DND-41 (cell line): ENCODE results near the gene OR4N5.
"Not testable (repeated sequence)": the region's sequence is repeated elsewhere in the genome, so short reads cannot be mapped to it uniquely, and the experiment has no call there.

Experiments used
- EZH2 ChIP-seq: IDR thresholded peaks from 3 replicates; pipeline ENCODE4 v1.6.1; 2012; ENCODE audit warnings: borderline replicate concordance, low read depth, mild to moderate bottlenecking, moderate library complexity, low read length, inconsistent platforms; ENCODE audit not compliant: severe bottlenecking
- TF ChIP-seq, protein P1 (sequence below): IDR thresholded peaks from 2 replicates; pipeline ENCODE4 v1.5.1; 2012; ENCODE audit warnings: borderline replicate concordance, low read length, moderate library complexity, mild to moderate bottlenecking; ENCODE audit not compliant: poor library complexity, severe bottlenecking; ENCODE audit errors: extremely low read depth

DNA sequence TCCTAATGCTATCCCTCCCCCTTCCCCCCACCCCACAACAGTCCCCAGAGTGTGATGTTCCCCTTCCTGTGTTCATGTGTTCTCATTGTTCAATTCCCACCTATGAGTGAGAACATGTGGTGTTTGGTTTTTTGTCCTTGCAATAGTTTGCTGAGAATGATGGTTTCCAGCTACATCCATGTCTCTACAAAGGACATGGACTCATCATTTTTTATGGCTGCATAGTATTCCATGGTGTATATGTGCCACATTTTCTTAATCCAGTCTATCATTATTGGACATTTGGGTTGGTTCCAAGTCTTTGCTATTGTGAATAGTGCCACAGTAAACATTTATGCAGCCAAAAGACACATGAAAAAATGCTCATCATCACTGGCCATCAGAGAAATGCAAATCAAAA is 35.6 kb downstream of the OR4N5 start:
- TF ChIP-seq, protein P1, sequence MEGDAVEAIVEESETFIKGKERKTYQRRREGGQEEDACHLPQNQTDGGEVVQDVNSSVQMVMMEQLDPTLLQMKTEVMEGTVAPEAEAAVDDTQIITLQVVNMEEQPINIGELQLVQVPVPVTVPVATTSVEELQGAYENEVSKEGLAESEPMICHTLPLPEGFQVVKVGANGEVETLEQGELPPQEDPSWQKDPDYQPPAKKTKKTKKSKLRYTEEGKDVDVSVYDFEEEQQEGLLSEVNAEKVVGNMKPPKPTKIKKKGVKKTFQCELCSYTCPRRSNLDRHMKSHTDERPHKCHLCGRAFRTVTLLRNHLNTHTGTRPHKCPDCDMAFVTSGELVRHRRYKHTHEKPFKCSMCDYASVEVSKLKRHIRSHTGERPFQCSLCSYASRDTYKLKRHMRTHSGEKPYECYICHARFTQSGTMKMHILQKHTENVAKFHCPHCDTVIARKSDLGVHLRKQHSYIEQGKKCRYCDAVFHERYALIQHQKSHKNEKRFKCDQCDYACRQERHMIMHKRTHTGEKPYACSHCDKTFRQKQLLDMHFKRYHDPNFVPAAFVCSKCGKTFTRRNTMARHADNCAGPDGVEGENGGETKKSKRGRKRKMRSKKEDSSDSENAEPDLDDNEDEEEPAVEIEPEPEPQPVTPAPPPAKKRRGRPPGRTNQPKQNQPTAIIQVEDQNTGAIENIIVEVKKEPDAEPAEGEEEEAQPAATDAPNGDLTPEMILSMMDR: not testable (repeated sequence)
- TF ChIP-seq EZH2: not testable (repeated sequence)
